Right cardiac atrium (tissue), 5 donors: ENCODE data around the gene ARID4A. TPM values are rescaled to one million over a fixed set of nuclear protein-coding genes. Genes with fewer than 3 reads are reported as not detected.
"Not testable (repeated sequence)": the region's sequence is repeated elsewhere in the genome, so short reads cannot be mapped to it uniquely, and the experiment has no call there.

ENCODE experiments used
- ATAC-seq, 2 donors: fragments of 200-7000 bp; cut with Tn5 transposase; one replicate each; pipeline versions ENCODE4 v1.8.0 to v1.9.1; 2020; ENCODE audit warnings: moderate library complexity in 2 of 2, mild to moderate bottlenecking in 1 of 2
- DNase-seq, 3 donors: peaks; one replicate each; pipeline ENCODE4 v3.0.0-alpha.2; 2020
- H3K27ac ChIP-seq: one replicate; pipeline ENCODE4 v1.5.1; 2013; ENCODE audit warnings: mild to moderate bottlenecking, low read length, control low read depth, moderate library complexity
- H3K27me3 ChIP-seq: one replicate; pipeline ENCODE4 v1.6.1; 2013; ENCODE audit not compliant: control insufficient read depth, insufficient read depth
- H3K4me1 ChIP-seq: one replicate; pipeline ENCODE4 v1.6.1; 2013; ENCODE audit warnings: low read length; ENCODE audit not compliant: control insufficient read depth, insufficient read depth
- H3K4me3 ChIP-seq: one replicate; pipeline ENCODE4 v1.5.1; 2013; ENCODE audit warnings: low read length, control low read depth
- H3K9me3 ChIP-seq: one replicate; pipeline ENCODE4 v1.6.1; 2013; ENCODE audit warnings: low read length; ENCODE audit not compliant: control insufficient read depth
- WGBS: extraction: QIAGEN DNeasy Blood & Tissue Kit; methylation state at CpG from one replicate; pipeline ENCODE4 v1.1.7; 2013; 5-methylcytosine and 5-hydroxymethylcytosine counted together
- intact Hi-C, 4 donors: fragments of 100-400 bp; cut with DNase I; formaldehyde crosslinking; loops; one replicate each; pipeline versions ENCODE4 v1.11.0 to v1.14.0; 2022 to 2023
- polyA plus RNA-seq: library from polyadenylated mRNA; stranded (reverse); fragments of 200-250 nt; gene quantifications from one replicate; pipeline ENCODE4 v1.2.3, GENCODE V29; 2013
- total RNA-seq, 4 donors: library from RNA; stranded (reverse); fragmentation: NEBNext Ultra II Directional; extraction: Animal tissue kit (Norgen Biotek cat#: 25700); gene quantifications; one replicate each; pipeline ENCODE4 v1.2.1, GENCODE V29; 2021
- donor health status: healthy with polysubstance abuse.
- donor health status: DM: no; HTN: yes; CAD: no.
- donor health status: DM: no; HTN: no; CAD: no.
- donor health status: DM: no; HTN: yes; CAD: no; lungs with severe emphysema.
- donor health status: DM: yes; HTN: yes; CAD: no.

Gene ARID4A
- total and polyA plus RNA-seq, 5 donors, result 8.3 to 26.1 (median 17.5) TPM

GRCh38 chr14:58398495-58398894 is 100.1 kb downstream of the ARID4A start:
- no peaks in the 10 kb centered on the region for H3K9me3 ChIP-seq
- DNase-seq, result no peak
- H3K27me3 ChIP-seq, result no peaks in the 10 kb centered on the region
- H3K4me1 ChIP-seq, result no peaks in the 10 kb centered on the region
- H3K4me3 ChIP-seq, result no peak overlapping the region
- ATAC-seq, result no peak
- intact Hi-C loops, result no loop called here
- no peak overlapping the region for H3K27ac ChIP-seq

GRCh38 chr14:58398895-58399294 is 100.5 kb downstream of the ARID4A start:
- intact Hi-C loops, result no loop called here
- peak in 1 of 3 donors; percentile 7 for DNase-seq
- H3K9me3 ChIP-seq, result no peaks in the 10 kb centered on the region
- no peaks in the 10 kb centered on the region for H3K4me1 ChIP-seq
- 89% methylated on average over 3 of the region's 3 CpGs for WGBS
- H3K4me3 ChIP-seq, result no peak overlapping the region
- no peaks in the 10 kb centered on the region for H3K27me3 ChIP-seq
- ATAC-seq, result no peak
- no peak overlapping the region for H3K27ac ChIP-seq

- Histone ChIP-seq H3K9me3 (no peaks in the 10 kb centered on the region), H3K4me3 (no peak overlapping the region), H3K27me3 (no peaks in the 10 kb centered on the region), H3K27ac (no peak overlapping the region), H3K4me1 (no peaks in the 10 kb centered on the region)
- DNase-seq, result no peak
- ATAC-seq, result no peak
- 86% methylated on average over 3 of the region's 3 CpGs for WGBS
- intact Hi-C loops, result no loop called here
Measured at GRCh38 chr14:58401587-58401986, 103.2 kb downstream of the ARID4A start.

GRCh38 chr14:58408681-58409215 is 110.4 kb downstream of the ARID4A start:
- DNase-seq (no peak), ATAC-seq (no peak)
- WGBS, result 86% methylated on average over 3 of the region's 3 CpGs
- no peak overlapping the region for H3K4me3 ChIP-seq
- no peak overlapping the region for H3K27ac ChIP-seq
- H3K4me1 ChIP-seq, result no peaks in the 10 kb centered on the region
- no peaks in the 10 kb centered on the region for H3K9me3 ChIP-seq
- H3K27me3 ChIP-seq, result no peaks in the 10 kb centered on the region
- intact Hi-C loops, result no loop called here

DNA sequence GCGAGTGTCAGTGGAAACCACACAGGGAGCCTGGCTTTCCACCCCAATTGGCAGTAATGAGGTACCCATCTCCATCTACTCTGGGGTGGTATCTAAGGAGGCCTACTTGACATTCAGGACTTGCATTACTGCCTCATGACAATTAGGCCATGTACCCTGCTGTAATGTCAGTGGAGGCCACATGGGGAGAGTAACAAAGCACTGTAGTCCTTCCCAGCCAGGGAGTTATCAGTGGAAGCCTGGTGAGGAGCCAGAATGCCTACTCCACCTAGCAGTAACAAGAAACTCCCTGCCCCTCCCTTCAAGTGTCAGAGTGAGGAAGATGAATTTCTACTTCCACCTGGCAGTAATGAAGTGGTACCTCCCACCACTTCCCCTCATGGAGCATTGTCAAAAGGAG is 116.5 kb downstream of the ARID4A start:
- DNase-seq (no peak), ATAC-seq (peak in 1 of 2 donors; percentile 85)
- H3K4me3 ChIP-seq, result no peak overlapping the region
- no peaks in the 10 kb centered on the region for H3K4me1 ChIP-seq
- no peaks in the 10 kb centered on the region for H3K27me3 ChIP-seq
- 98% methylated on average over 1 of the region's 1 CpG for WGBS
- H3K27ac ChIP-seq, result no peak overlapping the region
- intact Hi-C loops, result no loop called here
- H3K9me3 ChIP-seq, result no peaks in the 10 kb centered on the region

GRCh38 chr14:58415636-58416547 is 117.5 kb downstream of the ARID4A start:
- no peak for ATAC-seq
- intact Hi-C loops, result no loop called here
- Histone ChIP-seq H3K27ac (no peak overlapping the region), H3K27me3 (no peaks in the 10 kb centered on the region), H3K4me3 (no peak overlapping the region), H3K4me1 (no peaks in the 10 kb centered on the region), H3K9me3 (no peaks in the 10 kb centered on the region)
- 97% methylated on average over 10 of the region's 10 CpGs for WGBS
- DNase-seq, result no peak

DNA sequence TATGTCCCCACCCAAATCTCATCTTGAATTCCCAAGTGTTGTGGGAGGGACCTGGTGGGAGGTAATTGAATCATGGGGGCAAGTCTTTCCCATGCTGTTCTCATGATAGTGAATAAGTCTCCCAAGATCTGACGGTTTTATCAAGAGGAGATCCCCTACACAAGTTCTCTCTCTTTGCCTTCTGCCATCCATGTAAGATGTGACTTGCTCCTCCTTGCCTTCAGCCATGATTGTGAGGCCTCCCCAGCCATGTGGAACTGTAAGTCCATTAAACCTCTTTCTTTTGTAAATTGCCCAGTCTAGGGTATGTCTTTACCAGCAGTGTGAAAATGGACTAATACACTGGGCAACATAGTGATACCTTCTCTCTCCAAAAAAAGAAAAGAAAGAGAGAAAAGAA is 118.6 kb downstream of the ARID4A start:
- H3K4me3 ChIP-seq, H3K27ac ChIP-seq, H3K27me3 ChIP-seq, ATAC-seq, H3K9me3 ChIP-seq, H3K4me1 ChIP-seq, intact Hi-C loops, DNase-seq: not testable (repeated sequence)
- 85% methylated on average over 1 of the region's 1 CpG for whole genome bisulfite sequencing

Other genes with a start within 250 kb of the ARID4A start
- gene ARMH4, start 146.3 kb upstream of the ARID4A start, total RNA-seq, result 1 to 10 TPM; 5.4 to 9.9 (median 8.4) TPM
- gene ARMH4, start 146.3 kb upstream of the ARID4A start, polyA plus RNA-seq, result 2.1 TPM
- 10 to 100 TPM; 71.3 to 80.1 (median 74.3) TPM for gene ACTR10, start 98.4 kb upstream of the ARID4A start, total RNA-seq
- 130 TPM for gene ACTR10, start 98.4 kb upstream of the ARID4A start, polyA plus RNA-seq
- 100 to 1,000 TPM; 112 to 147 (median 124) TPM for gene PSMA3, start 53.7 kb upstream of the ARID4A start, total RNA-seq
- 159 TPM for gene PSMA3, start 53.7 kb upstream of the ARID4A start, polyA plus RNA-seq
- not detected for gene TOMM20L, start 97.4 kb downstream of the ARID4A start, total RNA-seq
- gene TOMM20L, start 97.4 kb downstream of the ARID4A start, polyA plus RNA-seq, result not detected
- gene TIMM9, start 129.0 kb downstream of the ARID4A start, total RNA-seq, result 10 to 100 TPM; 25.5 to 35.8 (median 30.9) TPM
- 42.5 TPM for gene TIMM9, start 129.0 kb downstream of the ARID4A start, polyA plus RNA-seq
- gene KIAA0586, start 129.2 kb downstream of the ARID4A start, total RNA-seq, result 10 to 100 TPM in 2 of 4 donors, 1 to 10 TPM in 2; 8.5 to 11.2 (median 10.1) TPM
- gene KIAA0586, start 129.2 kb downstream of the ARID4A start, polyA plus RNA-seq, result 3.8 TPM